ENCODE results near the gene MELK. TPM values are rescaled to one million over a fixed set of nuclear protein-coding genes. Genes with fewer than 3 reads are reported as not detected.

The MELK gene
- polyA plus RNA-seq, 3 donors from 2014 or later = 0.18 to 1.2 TPM; not detected in 1

DNA sequence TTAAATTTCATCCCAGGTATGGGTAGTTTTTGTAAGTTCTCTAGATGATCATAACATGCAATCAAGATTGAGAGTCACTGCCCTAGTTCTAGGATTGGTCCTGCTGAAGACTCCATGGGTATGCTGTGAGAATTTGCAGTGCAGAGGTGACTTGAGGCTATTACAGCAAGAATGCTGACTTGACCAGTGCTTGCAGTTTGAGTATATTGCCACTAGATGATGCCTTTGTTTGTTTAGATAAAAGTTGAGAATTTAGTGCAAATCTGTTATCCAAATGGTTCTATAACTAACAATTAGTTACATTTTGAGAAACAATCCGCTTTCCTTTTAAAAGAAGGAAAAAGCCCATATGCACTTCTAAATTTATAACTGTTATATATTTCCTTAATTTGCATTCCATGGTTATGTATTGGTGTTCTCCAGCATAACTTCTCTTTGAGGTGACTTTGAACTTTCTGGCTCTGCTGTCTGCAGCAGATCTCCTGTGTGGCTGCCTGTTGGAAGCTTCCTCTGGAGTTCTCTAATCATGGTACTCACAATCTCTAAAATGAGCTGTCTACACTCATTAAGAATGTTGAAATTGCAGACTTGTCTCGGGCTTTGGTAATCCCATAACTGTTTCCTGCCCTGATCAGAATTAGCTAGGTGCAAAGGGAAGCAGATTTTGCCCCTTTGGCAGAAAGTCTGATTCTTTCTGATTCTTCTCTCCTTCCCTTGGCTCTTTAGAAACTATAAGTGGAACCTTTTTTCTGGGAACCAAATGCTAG lies 24.9 kb downstream of the MELK start:
- DNase-seq = no peak
- Mint-ChIP-seq H3K36me3 (no peaks in the 10 kb centered on the region), H3K4me3 (no peak overlapping the region), H3K27me3 (ENCODE audit: low read depth in 3 of 3) (no peaks in the 10 kb centered on the region), H3K9me3 (no peaks in the 10 kb centered on the region), H3K27ac (no peak overlapping the region), H3K4me1 (no peaks in the 10 kb centered on the region)

- Mint-ChIP-seq H3K4me3 (no peak overlapping the region), H3K36me3 (no peaks in the 10 kb centered on the region), H3K9me3 (no peaks in the 10 kb centered on the region), H3K27me3 (ENCODE audit: low read depth in 3 of 3) (no peaks in the 10 kb centered on the region), H3K4me1 (peaks cover 2 to 7% of the 10 kb centered on the region in 2 donors), H3K27ac (no peak overlapping the region)
- DNase-seq = no peak
Measured at GRCh38 chr9:36598273-36598672, 25.6 kb downstream of the MELK start.

GRCh38 chr9:36603006-36603405 lies 30.3 kb downstream of the MELK start:
- peak in 1 of 3 donors; percentile 13 for DNase-seq
- peak overlapping the region; percentile 5 to 91 (median 44) for H3K4me3 Mint-ChIP-seq
- peaks cover 5 to 11% of the 10 kb centered on the region in 2 donors for H3K4me1 Mint-ChIP-seq
- no peaks in the 10 kb centered on the region for H3K36me3 Mint-ChIP-seq
- H3K9me3 Mint-ChIP-seq = no peaks in the 10 kb centered on the region
- peak overlapping the region; percentile 28 to 94 (median 66) for H3K27ac Mint-ChIP-seq
- H3K27me3 Mint-ChIP-seq (ENCODE audit: low read depth in 3 of 3) = no peaks in the 10 kb centered on the region

DNA sequence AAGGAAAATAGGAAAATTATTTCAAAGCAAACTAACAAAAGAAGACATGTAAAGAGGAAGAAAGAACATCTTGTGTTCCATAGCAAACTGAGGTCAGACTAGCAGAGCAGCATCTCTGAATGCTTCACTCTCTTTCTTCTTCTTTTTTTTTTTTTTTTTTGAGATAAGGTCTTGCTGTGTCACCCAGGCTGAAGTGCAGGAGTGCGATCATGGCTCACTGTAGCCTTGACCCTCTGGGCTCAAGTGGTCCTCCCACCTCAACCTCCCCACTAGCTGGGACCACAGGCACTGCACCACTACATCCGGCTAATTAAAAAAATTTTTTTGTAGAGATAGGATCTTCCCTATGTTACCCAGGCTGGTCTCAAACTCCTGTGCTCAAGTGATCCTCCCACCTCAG lies 36.6 kb downstream of the MELK start:
- DNase-seq = no peak
- Mint-ChIP-seq H3K4me3 (no peak overlapping the region), H3K4me1 (no peaks in the 10 kb centered on the region), H3K27me3 (ENCODE audit: low read depth in 3 of 3) (no peaks in the 10 kb centered on the region), H3K27ac (peak overlapping the region in 2 of 6 donors; percentile 2 to 6), H3K9me3 (no peaks in the 10 kb centered on the region), H3K36me3 (peaks cover 0 to 13% (median 0%) of the 10 kb centered on the region in 3 donors)

DNA sequence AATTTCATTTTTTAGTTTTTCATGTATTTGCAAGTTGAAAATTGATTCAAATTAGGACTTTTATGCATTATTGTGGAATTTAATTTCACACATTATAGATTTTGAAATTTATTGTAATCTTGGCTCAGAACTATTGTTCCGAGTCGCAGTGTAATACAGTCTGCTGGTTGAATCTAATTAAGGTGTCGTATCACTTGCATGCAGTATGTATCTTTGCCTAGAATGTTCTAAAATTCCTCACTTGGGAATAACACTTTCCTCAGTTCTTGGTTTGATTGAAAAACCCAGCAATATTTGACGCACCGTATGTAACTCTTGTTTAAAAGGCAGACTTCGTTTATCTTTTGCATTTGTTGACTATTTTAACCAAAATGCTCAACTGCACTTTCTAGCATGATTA lies 49.4 kb downstream of the MELK start:
- Mint-ChIP-seq H3K36me3 (no peaks in the 10 kb centered on the region), H3K4me1 (no peaks in the 10 kb centered on the region), H3K4me3 (no peak overlapping the region), H3K27me3 (ENCODE audit: low read depth in 3 of 3) (no peaks in the 10 kb centered on the region), H3K27ac (no peak overlapping the region), H3K9me3 (no peaks in the 10 kb centered on the region)
- no peak for DNase-seq

DNA sequence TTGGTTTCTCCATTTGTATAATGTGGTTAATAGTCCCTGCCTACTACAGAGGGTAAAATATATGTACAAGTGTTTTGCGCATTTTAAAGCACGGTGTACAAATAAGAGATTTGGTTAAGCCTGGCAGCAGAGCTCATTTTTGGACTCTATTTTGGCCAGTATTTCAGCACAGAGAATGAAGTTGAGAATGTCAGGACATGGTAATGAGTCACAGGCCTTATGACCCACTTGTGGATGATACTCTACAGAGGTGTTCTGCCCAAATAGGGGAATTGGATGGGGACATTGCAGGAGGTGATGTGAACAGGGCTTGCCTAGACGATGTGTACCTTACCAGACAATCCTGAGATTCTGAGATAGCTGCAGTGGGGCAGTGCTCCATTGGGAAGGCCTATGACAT lies 50.6 kb downstream of the MELK start:
- Mint-ChIP-seq H3K27me3 (ENCODE audit: low read depth in 3 of 3) (no peaks in the 10 kb centered on the region), H3K27ac (no peak overlapping the region), H3K36me3 (no peaks in the 10 kb centered on the region)

GRCh38 chr9:36625006-36625615 lies 52.4 kb downstream of the MELK start:
- no peak for DNase-seq
- Mint-ChIP-seq H3K27ac (no peak overlapping the region), H3K36me3 (no peaks in the 10 kb centered on the region), H3K4me1 (no peaks in the 10 kb centered on the region), H3K4me3 (no peak overlapping the region), H3K9me3 (no peaks in the 10 kb centered on the region), H3K27me3 (ENCODE audit: low read depth in 3 of 3) (no peaks in the 10 kb centered on the region)

More for the DNA sequence above, 50.6 kb downstream of the MELK start:
- Mint-ChIP-seq H3K4me1 (no peaks in the 10 kb centered on the region), H3K4me3 (no peak overlapping the region), H3K9me3 (no peaks in the 10 kb centered on the region)
- DNase-seq = no peak

DNA sequence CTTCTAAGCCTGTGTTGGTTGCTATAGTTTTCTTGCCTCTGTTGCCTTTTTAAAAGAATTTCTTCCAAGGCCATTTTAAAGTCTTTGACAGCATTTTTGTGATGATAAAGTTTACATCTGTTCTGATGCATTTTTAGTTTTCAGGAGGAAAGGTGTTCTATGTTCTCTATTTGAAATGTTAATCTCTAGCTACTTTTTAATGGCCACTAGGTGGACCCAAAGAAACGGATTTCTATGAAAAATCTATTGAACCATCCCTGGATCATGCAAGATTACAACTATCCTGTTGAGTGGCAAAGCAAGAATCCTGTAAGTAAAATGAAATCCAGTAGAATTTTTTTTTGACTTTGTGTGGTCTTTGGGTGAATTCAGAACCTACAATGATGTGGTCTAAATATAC lies 60.2 kb downstream of the MELK start:
- Mint-ChIP-seq H3K4me1 (no peaks in the 10 kb centered on the region), H3K4me3 (no peak overlapping the region), H3K36me3 (no peaks in the 10 kb centered on the region), H3K9me3 (no peaks in the 10 kb centered on the region), H3K27ac (no peak overlapping the region), H3K27me3 (ENCODE audit: low read depth in 3 of 3) (no peaks in the 10 kb centered on the region)
- peak in 1 of 3 donors; percentile 2 for DNase-seq

DNA sequence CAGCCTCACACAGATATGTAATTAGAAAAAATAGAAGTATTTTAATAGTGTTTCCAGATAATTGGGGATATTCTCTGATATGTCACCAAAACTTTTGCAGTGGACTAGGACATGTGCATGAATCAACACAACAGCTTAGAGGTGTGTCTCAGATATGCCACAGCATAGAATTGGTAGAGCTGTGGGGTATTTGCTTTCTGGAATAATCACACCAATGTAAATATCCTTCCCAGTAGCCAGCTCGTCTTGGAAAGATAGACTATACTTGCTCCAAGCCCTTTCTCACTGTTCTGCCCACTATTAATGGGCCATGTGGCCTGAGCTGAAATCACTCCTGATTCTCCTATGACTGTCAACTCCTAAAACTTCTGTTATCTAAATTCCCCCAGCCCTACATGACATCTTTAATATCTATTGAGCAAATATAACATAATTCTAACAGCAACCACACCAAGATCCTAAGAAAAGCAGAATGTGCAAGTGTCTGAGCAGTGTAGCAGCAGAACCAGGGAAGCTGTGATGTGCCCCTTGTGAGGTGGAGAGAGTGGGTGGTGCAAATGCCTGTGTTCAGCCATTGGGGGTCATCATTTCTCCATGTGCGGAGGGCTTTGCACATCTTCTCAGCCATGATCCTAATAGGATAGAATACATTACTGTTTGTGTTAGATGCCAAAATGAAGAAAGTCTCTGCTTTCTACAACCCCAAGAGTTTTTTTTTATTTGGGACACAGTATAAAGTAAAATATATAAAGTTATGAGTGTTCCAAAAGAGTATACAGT lies 65.0 kb downstream of the MELK start:
- no peaks in the 10 kb centered on the region for H3K9me3 Mint-ChIP-seq
- no peak for DNase-seq

GRCh38 chr9:36640771-36641381 lies 68.2 kb downstream of the MELK start:
- Mint-ChIP-seq H3K36me3 (peaks cover 0 to 3% (median 0%) of the 10 kb centered on the region in 3 donors), H3K27ac (no peak overlapping the region), H3K27me3 (ENCODE audit: low read depth in 3 of 3) (no peaks in the 10 kb centered on the region), H3K4me1 (no peaks in the 10 kb centered on the region), H3K4me3 (no peak overlapping the region), H3K9me3 (no peaks in the 10 kb centered on the region)
- DNase-seq = no peak

More for the DNA sequence above, 65.0 kb downstream of the MELK start:
- no peaks in the 10 kb centered on the region for H3K36me3 Mint-ChIP-seq
- no peak overlapping the region for H3K4me3 Mint-ChIP-seq
- no peaks in the 10 kb centered on the region for H3K4me1 Mint-ChIP-seq
- H3K27me3 Mint-ChIP-seq (ENCODE audit: low read depth in 3 of 3) = no peaks in the 10 kb centered on the region
- no peak overlapping the region for H3K27ac Mint-ChIP-seq

- Mint-ChIP-seq H3K9me3 (no peaks in the 10 kb centered on the region), H3K4me3 (no peak overlapping the region), H3K4me1 (no peaks in the 10 kb centered on the region), H3K36me3 (peaks cover 0 to 3% (median 0%) of the 10 kb centered on the region in 3 donors), H3K27me3 (ENCODE audit: low read depth in 3 of 3) (no peaks in the 10 kb centered on the region), H3K27ac (no peak overlapping the region)
- no peak for DNase-seq
Measured at GRCh38 chr9:36642817-36643216, 70.1 kb downstream of the MELK start.

GRCh38 chr9:36656842-36657241 lies 84.1 kb downstream of the MELK start:
- H3K36me3 Mint-ChIP-seq = peaks cover 0 to 8% (median 0%) of the 10 kb centered on the region in 3 donors
- H3K4me1 Mint-ChIP-seq = no peaks in the 10 kb centered on the region
- no peaks in the 10 kb centered on the region for H3K9me3 Mint-ChIP-seq
- H3K27me3 Mint-ChIP-seq (ENCODE audit: low read depth in 3 of 3) = no peaks in the 10 kb centered on the region
- no peak overlapping the region for H3K4me3 Mint-ChIP-seq
- no peak for DNase-seq
- H3K27ac Mint-ChIP-seq = no peak overlapping the region

DNA sequence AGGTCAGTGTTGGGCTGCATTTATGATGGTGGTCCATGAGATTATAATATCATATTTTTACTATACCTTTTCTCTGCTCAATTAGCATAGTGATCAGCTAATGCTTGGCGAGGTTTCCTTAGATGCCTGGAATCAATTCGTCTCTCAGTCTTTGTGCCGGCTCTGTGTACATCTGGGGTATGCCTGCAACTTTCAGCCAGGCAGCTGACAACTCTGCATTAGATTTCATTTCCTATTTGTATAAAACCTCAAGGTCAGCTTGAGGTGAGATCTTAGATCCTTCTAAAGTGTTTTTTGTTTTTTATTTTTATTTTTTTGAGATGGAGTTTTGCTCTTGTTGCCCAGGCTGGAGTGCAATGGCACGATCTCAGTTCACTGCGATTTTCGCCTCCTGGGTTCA lies 86.8 kb downstream of the MELK start:
- no peak for DNase-seq
- H3K4me3 Mint-ChIP-seq = no peak overlapping the region
- peaks cover 0 to 11% (median 0%) of the 10 kb centered on the region in 3 donors for H3K36me3 Mint-ChIP-seq
- H3K27ac Mint-ChIP-seq = no peak overlapping the region
- no peaks in the 10 kb centered on the region for H3K9me3 Mint-ChIP-seq
- H3K4me1 Mint-ChIP-seq = no peaks in the 10 kb centered on the region
- no peaks in the 10 kb centered on the region for H3K27me3 Mint-ChIP-seq (ENCODE audit: low read depth in 3 of 3)

DNA sequence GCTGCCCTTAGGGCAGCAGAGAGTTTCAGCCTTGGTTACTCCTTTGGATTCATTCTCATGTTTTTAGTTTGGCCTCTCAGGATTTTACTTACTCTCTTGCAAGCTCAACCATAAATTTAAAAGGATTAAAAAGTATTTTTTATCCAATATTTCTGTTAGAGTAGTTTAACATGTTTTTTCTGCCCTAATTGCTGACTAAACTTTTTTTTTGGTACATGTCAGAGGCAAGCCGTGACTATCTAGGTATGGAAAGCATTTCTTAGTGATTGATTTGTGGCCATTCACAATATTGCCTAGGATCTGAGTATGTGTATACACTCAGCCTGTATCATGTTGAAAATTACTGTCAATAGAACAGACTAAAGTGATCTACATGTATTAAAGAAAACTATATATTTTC lies 92.1 kb downstream of the MELK start:
- Mint-ChIP-seq H3K27ac (no peak overlapping the region), H3K9me3 (peaks cover 0 to 2% (median 0%) of the 10 kb centered on the region in 6 donors), H3K36me3 (peaks cover 0 to 3% (median 0%) of the 10 kb centered on the region in 3 donors), H3K4me1 (peaks cover 12 to 15% of the 10 kb centered on the region in 2 donors), H3K27me3 (ENCODE audit: low read depth in 3 of 3) (peaks cover 0 to 2% (median 0%) of the 10 kb centered on the region in 3 donors), H3K4me3 (no peak overlapping the region)
- no peak for DNase-seq

Data from immature natural killer cell (primary cell).